PFSK-1 (cell line): ENCODE measurements around the gene SEC14L1.

Experiments
- FOXP2 ChIP-seq: optimal IDR thresholded peaks from 2 replicates; pipeline ENCODE3; 2011; ENCODE audit warnings: borderline replicate concordance, control low read depth, inconsistent platforms; ENCODE audit not compliant: insufficient read depth; ENCODE audit errors: extremely low read length, extremely low read depth
- POLR2AphosphoS5 ChIP-seq: IDR thresholded peaks from 2 replicates; pipeline ENCODE4 v1.6.1; 2012; ENCODE audit warnings: low read depth, mild to moderate bottlenecking, control low read depth, low read length, moderate library complexity
- SIN3A ChIP-seq: IDR thresholded peaks from 2 replicates; pipeline ENCODE4 v1.6.1; 2012; ENCODE audit warnings: mild to moderate bottlenecking, low read length, moderate library complexity, borderline replicate concordance; ENCODE audit not compliant: insufficient read depth

DNA sequence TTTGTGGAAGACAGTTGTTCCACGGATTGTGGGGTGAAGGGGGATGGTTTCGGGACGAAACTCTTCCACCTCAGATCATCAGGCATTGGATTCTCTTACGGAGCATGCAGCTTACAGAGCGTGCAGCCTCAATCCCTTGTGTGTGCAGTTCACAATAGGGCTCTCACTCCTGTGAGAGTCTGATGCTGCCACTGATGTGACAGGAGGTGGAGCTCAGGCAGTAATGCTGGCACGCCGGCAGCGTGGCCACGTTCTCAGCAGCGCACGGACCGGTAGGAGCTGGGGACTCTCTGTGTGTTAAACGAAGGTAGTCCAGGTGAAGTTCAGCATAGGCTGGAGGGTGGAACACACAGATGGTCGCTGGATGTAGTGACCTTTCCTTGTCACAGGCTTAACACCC is 37.8 kb downstream of the SEC14L1 start:
- TF ChIP-seq POLR2AphosphoS5, result no peak
- no peak for TF ChIP-seq FOXP2
- TF ChIP-seq SIN3A, result no peak
